ENCODE data around the gene FGF22. TPM values are rescaled to one million over a fixed set of nuclear protein-coding genes. Genes with fewer than 3 reads are reported as not detected.

The FGF22 gene
- total and polyA plus RNA-seq, 2 of the 13 experiments (the other 11 are each of a cell fraction or from before 2014, with no cell fraction given), result 0.24 TPM; not detected in 1

DNA sequence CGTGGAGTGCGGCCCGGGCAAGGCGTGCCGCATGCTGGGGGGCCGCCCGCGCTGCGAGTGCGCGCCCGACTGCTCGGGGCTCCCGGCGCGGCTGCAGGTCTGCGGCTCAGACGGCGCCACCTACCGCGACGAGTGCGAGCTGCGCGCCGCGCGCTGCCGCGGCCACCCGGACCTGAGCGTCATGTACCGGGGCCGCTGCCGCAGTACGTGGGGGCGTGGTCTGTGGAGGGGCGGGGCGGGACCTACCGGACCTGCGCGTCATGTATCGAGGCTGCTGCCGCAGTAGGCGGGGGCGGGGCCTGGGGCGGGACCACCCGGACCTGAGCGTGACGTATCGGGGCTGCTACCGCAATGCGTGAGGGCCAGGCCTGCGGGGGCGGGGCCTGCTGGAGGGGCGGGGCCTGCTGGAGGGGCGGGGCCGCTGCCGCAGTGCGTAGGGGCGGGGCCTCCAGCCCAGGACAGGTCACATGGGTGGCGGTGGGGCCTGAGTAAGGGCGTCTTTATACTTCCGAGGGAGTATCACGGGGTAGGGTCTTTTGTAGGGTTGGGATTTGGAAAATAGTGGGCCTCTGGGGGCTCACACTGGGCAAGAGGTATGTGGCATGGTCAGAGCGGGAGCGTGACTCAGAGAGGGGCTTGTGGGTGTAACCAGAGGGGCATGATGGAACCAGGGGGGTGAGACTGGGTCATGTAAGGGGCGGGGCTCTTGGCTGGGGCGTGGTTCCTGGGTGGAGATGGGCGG lies 40.8 kb downstream of the FGF22 start (continued):
- TF ChIP-seq, protein P1, sequence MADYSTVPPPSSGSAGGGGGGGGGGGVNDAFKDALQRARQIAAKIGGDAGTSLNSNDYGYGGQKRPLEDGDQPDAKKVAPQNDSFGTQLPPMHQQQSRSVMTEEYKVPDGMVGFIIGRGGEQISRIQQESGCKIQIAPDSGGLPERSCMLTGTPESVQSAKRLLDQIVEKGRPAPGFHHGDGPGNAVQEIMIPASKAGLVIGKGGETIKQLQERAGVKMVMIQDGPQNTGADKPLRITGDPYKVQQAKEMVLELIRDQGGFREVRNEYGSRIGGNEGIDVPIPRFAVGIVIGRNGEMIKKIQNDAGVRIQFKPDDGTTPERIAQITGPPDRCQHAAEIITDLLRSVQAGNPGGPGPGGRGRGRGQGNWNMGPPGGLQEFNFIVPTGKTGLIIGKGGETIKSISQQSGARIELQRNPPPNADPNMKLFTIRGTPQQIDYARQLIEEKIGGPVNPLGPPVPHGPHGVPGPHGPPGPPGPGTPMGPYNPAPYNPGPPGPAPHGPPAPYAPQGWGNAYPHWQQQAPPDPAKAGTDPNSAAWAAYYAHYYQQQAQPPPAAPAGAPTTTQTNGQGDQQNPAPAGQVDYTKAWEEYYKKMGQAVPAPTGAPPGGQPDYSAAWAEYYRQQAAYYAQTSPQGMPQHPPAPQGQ (CRISPR knock-in tag; IDR thresholded peaks at IDR 0.05; ENCODE audit: borderline replicate concordance), result no peak
- no peak for TF ChIP-seq ZNF160 (CRISPR knock-in tag; IDR thresholded peaks at IDR 0.05)
- TF ChIP-seq, protein P2, sequence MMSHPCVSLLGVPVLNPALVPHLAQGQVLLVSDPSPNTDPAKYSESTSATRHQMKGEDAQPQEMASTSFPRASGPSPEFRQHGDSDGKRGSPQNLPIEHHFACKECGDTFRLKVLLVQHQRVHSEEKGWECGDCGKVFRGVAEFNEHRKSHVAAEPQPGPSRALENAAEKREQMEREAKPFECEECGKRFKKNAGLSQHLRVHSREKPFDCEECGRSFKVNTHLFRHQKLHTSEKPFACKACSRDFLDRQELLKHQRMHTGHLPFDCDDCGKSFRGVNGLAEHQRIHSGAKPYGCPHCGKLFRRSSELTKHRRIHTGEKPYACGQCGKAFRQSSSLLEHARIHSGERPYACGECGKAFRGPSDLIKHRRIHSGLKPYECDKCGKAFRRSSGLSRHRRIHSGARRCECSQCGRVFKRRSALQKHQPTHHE (CRISPR knock-in tag; IDR thresholded peaks at IDR 0.05; ENCODE audit: borderline replicate concordance), result no peak
- no peak for TF ChIP-seq ZZZ3 (CRISPR knock-in tag; IDR thresholded peaks at IDR 0.05; ENCODE audit: borderline replicate concordance)
- no peak for TF ChIP-seq RELA (CRISPR knock-in tag; IDR thresholded peaks at IDR 0.05)
- no peak for TF ChIP-seq ETV6 (CRISPR knock-in tag; conservative IDR thresholded peaks at IDR 0.05)
- TF ChIP-seq, protein P3, sequence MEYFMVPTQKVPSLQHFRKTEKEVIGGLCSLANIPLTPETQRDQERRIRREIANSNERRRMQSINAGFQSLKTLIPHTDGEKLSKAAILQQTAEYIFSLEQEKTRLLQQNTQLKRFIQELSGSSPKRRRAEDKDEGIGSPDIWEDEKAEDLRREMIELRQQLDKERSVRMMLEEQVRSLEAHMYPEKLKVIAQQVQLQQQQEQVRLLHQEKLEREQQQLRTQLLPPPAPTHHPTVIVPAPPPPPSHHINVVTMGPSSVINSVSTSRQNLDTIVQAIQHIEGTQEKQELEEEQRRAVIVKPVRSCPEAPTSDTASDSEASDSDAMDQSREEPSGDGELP (IDR thresholded peaks at IDR 0.05; ENCODE audit: borderline replicate concordance, low read depth), result no peak
- TF ChIP-seq KDM5B (CRISPR knock-in tag; IDR thresholded peaks at IDR 0.05; ENCODE audit: borderline replicate concordance), result no peak
- no peak for TF ChIP-seq ZNF264 (CRISPR knock-in tag; IDR thresholded peaks at IDR 0.05)
- no peak for TF ChIP-seq PLRG1 (conservative IDR thresholded peaks at IDR 0.05)
- no peak for TF ChIP-seq IRF2 (CRISPR knock-in tag; IDR thresholded peaks at IDR 0.05)
- no peak for TF ChIP-seq MEIS1 (CRISPR knock-in tag; IDR thresholded peaks at IDR 0.05; ENCODE audit: borderline replicate concordance)
- TF ChIP-seq ERF (CRISPR knock-in tag; IDR thresholded peaks at IDR 0.05), result no peak; the same call in 1 of the 2 replicates
- no peak for TF ChIP-seq TEAD2 (CRISPR knock-in tag; IDR thresholded peaks at IDR 0.05)
- no peak for TF ChIP-seq TCF12 (IDR thresholded peaks at IDR 0.05)
- no peak for TF ChIP-seq TCF12 (CRISPR knock-in tag; IDR thresholded peaks at IDR 0.05)
- no peak for TF ChIP-seq SSRP1 (CRISPR knock-in tag; IDR thresholded peaks at IDR 0.05)
- no peak for TF ChIP-seq EEA1 (CRISPR knock-in tag; IDR thresholded peaks at IDR 0.05; ENCODE audit: borderline replicate concordance)
- TF ChIP-seq JUND (CRISPR knock-in tag; IDR thresholded peaks at IDR 0.05), result no peak
- no peak for TF ChIP-seq MIXL1 (CRISPR knock-in tag; IDR thresholded peaks at IDR 0.05)
- no peak for TF ChIP-seq ZNF343 (CRISPR knock-in tag; IDR thresholded peaks at IDR 0.05)
- TF ChIP-seq IKZF4 (CRISPR knock-in tag; IDR thresholded peaks at IDR 0.05; ENCODE audit: borderline replicate concordance, low read depth, not compliant biosample characterization), result no peak
- no peak for TF ChIP-seq NFATC3 (CRISPR knock-in tag; IDR thresholded peaks at IDR 0.05)
- TF ChIP-seq ZNF670 (CRISPR knock-in tag; IDR thresholded peaks at IDR 0.05; ENCODE audit: borderline replicate concordance), result no peak
- TF ChIP-seq ZNF660 (CRISPR knock-in tag; IDR thresholded peaks at IDR 0.05; ENCODE audit: borderline replicate concordance, low read depth), result no peak
- TF ChIP-seq, protein P4, sequence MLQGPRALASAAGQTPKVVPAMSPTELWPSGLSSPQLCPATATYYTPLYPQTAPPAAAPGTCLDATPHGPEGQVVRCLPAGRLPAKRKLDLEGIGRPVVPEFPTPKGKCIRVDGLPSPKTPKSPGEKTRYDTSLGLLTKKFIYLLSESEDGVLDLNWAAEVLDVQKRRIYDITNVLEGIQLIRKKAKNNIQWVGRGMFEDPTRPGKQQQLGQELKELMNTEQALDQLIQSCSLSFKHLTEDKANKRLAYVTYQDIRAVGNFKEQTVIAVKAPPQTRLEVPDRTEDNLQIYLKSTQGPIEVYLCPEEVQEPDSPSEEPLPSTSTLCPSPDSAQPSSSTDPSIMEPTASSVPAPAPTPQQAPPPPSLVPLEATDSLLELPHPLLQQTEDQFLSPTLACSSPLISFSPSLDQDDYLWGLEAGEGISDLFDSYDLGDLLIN (CRISPR knock-in tag; IDR thresholded peaks at IDR 0.05; ENCODE audit: borderline replicate concordance), result no peak
